Measurements from ENCODE around the gene HAPLN3. TPM values are rescaled to one million over a fixed set of nuclear protein-coding genes. Genes with fewer than 3 reads are reported as not detected.

Gene HAPLN3
- total and polyA plus RNA-seq, 2 donors (not counting 1 experiment from before 2014, with no cell fraction given), result 7.5 to 16.3 TPM

- ChIA-PET POLR2A (no interaction called here), CTCF (interaction anchor here (4.5 kb wide), 1 partner anchor 12 kb away, joined by 20 read pairs; no protein-coding TSS in a partner anchor)
- H3K27me3 ChIP-seq (replicated peaks in 1 of 4; ENCODE audit: control extremely low read depth in 1 of 4, control insufficient read depth in 3 of 4, insufficient read depth in 4 of 4, low read length in 3 of 4), result peaks cover 0 to 7% (median 0%) of the 10 kb centered on the region in 4 experiments
- Mint-ChIP-seq H3K9me3 (ENCODE audit: insufficient read depth) (no peaks in the 10 kb centered on the region), H3K4me3 (no peak overlapping the region), H3K27ac (no peak overlapping the region), H3K27me3 (peaks cover 43% of the 10 kb centered on the region), H3K4me1 (peaks cover 6% of the 10 kb centered on the region)
- H4K20me1 ChIP-seq (ENCODE audit: control insufficient read depth, insufficient read depth, low read length, poor library complexity, severe bottlenecking), result no peaks in the 10 kb centered on the region
- H3K4me2 ChIP-seq (replicated peaks; ENCODE audit: low read depth, low read length, poor library complexity, severe bottlenecking), result no peak overlapping the region
- no peak overlapping the region for H3K9ac ChIP-seq (ENCODE audit: low read length)
- no peaks in the 10 kb centered on the region for H3K79me2 ChIP-seq (ENCODE audit: control insufficient read depth, insufficient read depth, low read length)
- no peak for ATAC-seq (ENCODE audit: low read depth)
- H3K4me1 ChIP-seq (ENCODE audit: control insufficient read depth in 2 of 2, insufficient read depth in 2 of 2, low read length in 2 of 2), result peaks cover under 1 to 10% of the 10 kb centered on the region in 2 donors
- H3K36me3 ChIP-seq (replicated peaks in 1 of 2; ENCODE audit: control extremely low read depth in 1 of 2, control insufficient read depth in 1 of 2, extremely low read depth in 1 of 2, insufficient read depth in 2 of 2, low read length in 1 of 2), result no peaks in the 10 kb centered on the region
- intact Hi-C loops (cut with micrococcal nuclease), result no loop called here
- H3K27ac ChIP-seq (ENCODE audit: low read length in 2 of 2), result no peak overlapping the region
- peaks cover 0 to 1% (median 0%) of the 10 kb centered on the region in 3 donors for H3K9me3 ChIP-seq (ENCODE audit: control extremely low read depth in 1 of 3, control insufficient read depth in 2 of 3, insufficient read depth in 1 of 3, low read length in 2 of 3)
- H2AFZ ChIP-seq (ENCODE audit: insufficient read depth, low read depth, low read length, poor library complexity, severe bottlenecking), result no peak overlapping the region
- no CpG with 5 or more reads among the region's 5 CpGs for WGBS (ENCODE audit: insufficient coverage)
- TF ChIP-seq, protein P1, sequence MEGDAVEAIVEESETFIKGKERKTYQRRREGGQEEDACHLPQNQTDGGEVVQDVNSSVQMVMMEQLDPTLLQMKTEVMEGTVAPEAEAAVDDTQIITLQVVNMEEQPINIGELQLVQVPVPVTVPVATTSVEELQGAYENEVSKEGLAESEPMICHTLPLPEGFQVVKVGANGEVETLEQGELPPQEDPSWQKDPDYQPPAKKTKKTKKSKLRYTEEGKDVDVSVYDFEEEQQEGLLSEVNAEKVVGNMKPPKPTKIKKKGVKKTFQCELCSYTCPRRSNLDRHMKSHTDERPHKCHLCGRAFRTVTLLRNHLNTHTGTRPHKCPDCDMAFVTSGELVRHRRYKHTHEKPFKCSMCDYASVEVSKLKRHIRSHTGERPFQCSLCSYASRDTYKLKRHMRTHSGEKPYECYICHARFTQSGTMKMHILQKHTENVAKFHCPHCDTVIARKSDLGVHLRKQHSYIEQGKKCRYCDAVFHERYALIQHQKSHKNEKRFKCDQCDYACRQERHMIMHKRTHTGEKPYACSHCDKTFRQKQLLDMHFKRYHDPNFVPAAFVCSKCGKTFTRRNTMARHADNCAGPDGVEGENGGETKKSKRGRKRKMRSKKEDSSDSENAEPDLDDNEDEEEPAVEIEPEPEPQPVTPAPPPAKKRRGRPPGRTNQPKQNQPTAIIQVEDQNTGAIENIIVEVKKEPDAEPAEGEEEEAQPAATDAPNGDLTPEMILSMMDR (IDR thresholded peaks at IDR 0.05), result no peak
- no peak for TF ChIP-seq EZH2 (IDR thresholded peaks at IDR 0.05; ENCODE audit: borderline replicate concordance, insufficient read depth, low read depth, low read length, poor library complexity, severe bottlenecking)
- DNase-seq, result no peak
- no peak overlapping the region for H3K4me3 ChIP-seq (ENCODE audit: control extremely low read depth in 1 of 5, extremely low read depth in 1 of 5, insufficient read depth in 1 of 5, low read depth in 2 of 5, low read length in 4 of 5)
Observed at GRCh38 chr15:88917760-88918159, 22.4 kb upstream of the HAPLN3 start.

- Histone ChIP-seq H3K27ac (ENCODE audit: low read length in 2 of 2) (no peak overlapping the region), H3K9ac (ENCODE audit: low read length) (no peak overlapping the region), H3K4me1 (ENCODE audit: control insufficient read depth in 2 of 2, insufficient read depth in 2 of 2, low read length in 2 of 2) (peaks cover 4 to 15% of the 10 kb centered on the region in 2 donors), H2AFZ (ENCODE audit: insufficient read depth, low read depth, low read length, poor library complexity, severe bottlenecking) (no peak overlapping the region), H3K4me3 (ENCODE audit: control extremely low read depth in 1 of 5, extremely low read depth in 1 of 5, insufficient read depth in 1 of 5, low read depth in 2 of 5, low read length in 4 of 5) (no peak overlapping the region), H4K20me1 (ENCODE audit: control insufficient read depth, insufficient read depth, low read length, poor library complexity, severe bottlenecking) (no peaks in the 10 kb centered on the region), H3K36me3 (replicated peaks in 1 of 2; ENCODE audit: control extremely low read depth in 1 of 2, control insufficient read depth in 1 of 2, extremely low read depth in 1 of 2, insufficient read depth in 2 of 2, low read length in 1 of 2) (no peaks in the 10 kb centered on the region), H3K9me3 (ENCODE audit: control extremely low read depth in 1 of 3, control insufficient read depth in 2 of 3, insufficient read depth in 1 of 3, low read length in 2 of 3) (peaks cover 0 to 1% (median 0%) of the 10 kb centered on the region in 3 donors), H3K79me2 (ENCODE audit: control insufficient read depth, insufficient read depth, low read length) (no peaks in the 10 kb centered on the region), H3K27me3 (replicated peaks in 1 of 4; ENCODE audit: control extremely low read depth in 1 of 4, control insufficient read depth in 3 of 4, insufficient read depth in 4 of 4, low read length in 3 of 4) (peaks cover 0 to 2% (median 0%) of the 10 kb centered on the region in 4 experiments), H3K4me2 (replicated peaks; ENCODE audit: low read depth, low read length, poor library complexity, severe bottlenecking) (no peak overlapping the region)
- no peak overlapping the region for H3K27ac Mint-ChIP-seq
- H3K4me3 Mint-ChIP-seq, result no peak overlapping the region
- H3K9me3 Mint-ChIP-seq (ENCODE audit: insufficient read depth), result no peaks in the 10 kb centered on the region
- WGBS (ENCODE audit: insufficient coverage), result 98% methylated on average over 6 of the region's 10 CpGs
- CTCF ChIA-PET, result interaction anchor here (1.3 to 1.4 kb wide), 2 partner anchors 10 to 12 kb away, joined by 5 to 12 read pairs; no protein-coding TSS in a partner anchor
- H3K27me3 Mint-ChIP-seq, result peaks cover 25% of the 10 kb centered on the region
- intact Hi-C loops (cut with micrococcal nuclease), result no loop called here
- no peak for ATAC-seq (ENCODE audit: low read depth)
- POLR2A ChIA-PET, result no interaction called here
- TF ChIP-seq EZH2 (IDR thresholded peaks at IDR 0.05; ENCODE audit: borderline replicate concordance, insufficient read depth, low read depth, low read length, poor library complexity, severe bottlenecking), result no peak
- TF ChIP-seq, protein P1 (IDR thresholded peaks at IDR 0.05), result no peak
- peaks cover 16% of the 10 kb centered on the region for H3K4me1 Mint-ChIP-seq
- no peak for DNase-seq
Observed at GRCh38 chr15:88915354-88915753, 20.0 kb upstream of the HAPLN3 start.

All from B cell (primary cell).